NCI-H748 (cell line): Measurements from ENCODE around the gene OR5L2.
"Not testable (repeated sequence)": the region's sequence is repeated elsewhere in the genome, so short reads cannot be mapped to it uniquely, and the experiment has no call there.

Experiments
- DNase-seq: peaks from one replicate; lab custom pipeline; 2025; ENCODE audit not compliant: unreplicated experiment; lab: John Stamatoyannopoulos, UW

The OR5L2 gene

GRCh38 chr11:55826919-55827318 is at the start of gene OR5L2:
Gene OR5L2, plus strand, starts transcription at chr11:55827219. Its CDS starts 0 bp downstream, at chr11:55827219.
- no peak for DNase-seq

- DNase-seq = no peak
These were observed 35.4 kb upstream of the OR5L2 start for GRCh38 chr11:55791606-55792005.

GRCh38 chr11:55793321-55793720 is 33.7 kb upstream of the OR5L2 start:
- DNase-seq = no peak

DNA sequence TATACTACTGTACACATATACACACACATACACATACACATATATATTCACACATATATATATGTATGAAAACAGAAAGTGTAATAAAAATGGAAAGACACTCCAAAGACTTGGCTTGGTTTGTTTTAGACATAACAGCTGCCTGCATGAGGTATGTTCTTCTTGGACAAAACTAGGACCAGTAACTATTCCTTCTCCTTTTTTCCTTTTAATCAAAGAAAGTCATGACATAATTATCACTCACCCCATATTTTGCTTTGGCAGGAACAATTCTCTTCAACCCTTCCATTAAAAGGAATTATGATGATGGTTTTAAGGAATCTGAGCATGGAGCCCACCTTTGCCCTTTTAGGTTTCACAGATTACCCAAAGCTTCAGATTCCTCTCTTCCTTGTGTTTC is 31.8 kb upstream of the OR5L2 start, which contains the start of gene OR5D14:
Gene OR5D14 (plus strand): TSS at position 301 of the 400 bp plus-strand sequence. CDS start 0 bp downstream, at position 301.
- no peak for DNase-seq

- DNase-seq = no peak
These were observed 20.8 kb upstream of the OR5L2 start for GRCh38 chr11:55806248-55806647.

DNA sequence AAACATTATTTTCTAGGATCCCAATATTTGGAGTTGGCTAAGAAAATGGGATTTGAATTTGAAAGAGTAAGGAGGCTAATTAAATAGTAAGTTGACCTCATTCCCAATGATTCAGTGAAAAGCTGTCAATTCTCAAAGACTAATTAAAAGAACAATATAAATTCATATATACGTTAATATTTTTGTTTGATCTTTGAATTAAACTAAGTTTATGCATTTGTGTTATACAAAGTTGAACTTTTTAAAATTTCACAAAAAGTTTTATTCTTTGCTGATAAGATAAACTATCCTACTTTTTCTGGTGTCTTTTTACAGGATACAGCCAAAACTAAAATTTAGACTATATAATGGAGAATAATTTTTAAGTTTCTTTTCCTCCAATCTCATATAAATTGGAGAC is 16.0 kb upstream of the OR5L2 start, which contains the start of gene OR5L1:
Gene OR5L1 (plus strand): TSS at position 301 of the 400 bp plus-strand sequence. CDS start 100 bp downstream, outside the sequence.
- DNase-seq = no peak

DNA sequence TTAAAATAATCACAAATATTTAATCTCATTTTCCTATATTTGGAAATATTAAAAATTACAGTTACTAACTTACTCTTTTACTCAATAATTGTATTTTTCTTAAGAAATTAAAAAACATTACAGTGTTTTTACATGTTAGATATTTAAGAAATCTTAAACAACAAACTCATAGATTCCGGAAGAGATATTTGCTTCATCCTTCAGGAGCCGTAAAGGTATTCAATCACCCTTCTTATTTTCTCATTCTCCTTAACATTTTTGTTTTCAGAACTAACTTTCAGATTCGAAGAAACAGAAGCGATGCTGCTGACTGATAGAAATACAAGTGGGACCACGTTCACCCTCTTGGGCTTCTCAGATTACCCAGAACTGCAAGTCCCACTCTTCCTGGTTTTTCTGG is 7.7 kb upstream of the OR5L2 start, which contains the start of gene OR5D18:
Gene OR5D18 (plus strand): TSS at position 301 of the 400 bp plus-strand sequence. CDS start 0 bp downstream, at position 301.
- DNase-seq = no peak

DNA sequence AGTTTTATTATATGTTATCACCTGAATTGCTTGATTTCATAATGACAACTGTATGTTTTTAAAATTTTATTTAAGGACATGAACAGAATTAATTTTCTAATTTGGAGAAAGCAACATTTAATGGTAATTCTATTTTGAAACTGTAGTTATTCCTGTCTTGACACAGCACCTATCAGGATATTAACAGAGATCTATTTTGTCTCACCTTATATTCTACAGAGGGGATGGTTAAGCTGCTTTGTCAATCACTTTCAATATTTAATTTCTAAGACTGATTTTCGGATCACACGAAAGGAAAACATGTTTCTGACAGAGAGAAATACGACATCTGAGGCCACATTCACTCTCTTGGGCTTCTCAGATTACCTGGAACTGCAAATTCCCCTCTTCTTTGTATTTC is 11.4 kb downstream of the OR5L2 start, which contains the start of gene OR5D16:
Gene OR5D16 (plus strand): TSS at position 301 of the 400 bp plus-strand sequence. CDS start 0 bp downstream, at position 301.
- no peak for DNase-seq

DNA sequence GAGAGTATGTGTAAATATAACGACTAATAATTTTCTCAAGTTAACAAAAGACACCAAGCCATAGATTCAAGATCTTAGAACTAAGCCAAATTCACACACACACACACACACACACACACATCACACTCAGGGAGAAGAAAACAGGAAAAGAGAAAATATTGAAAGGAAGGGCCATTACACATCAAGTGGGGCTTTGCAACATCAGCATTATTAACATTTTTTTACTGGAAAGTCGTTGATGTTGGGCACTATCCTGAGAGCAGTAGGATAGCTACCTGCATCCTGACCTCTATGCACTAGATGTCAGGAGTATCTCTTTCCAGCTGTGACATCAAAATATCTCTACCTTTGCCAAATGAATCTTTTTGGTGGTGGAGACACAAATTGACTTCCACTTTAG is 20.4 kb downstream of the OR5L2 start:
- DNase-seq = no peak

DNA sequence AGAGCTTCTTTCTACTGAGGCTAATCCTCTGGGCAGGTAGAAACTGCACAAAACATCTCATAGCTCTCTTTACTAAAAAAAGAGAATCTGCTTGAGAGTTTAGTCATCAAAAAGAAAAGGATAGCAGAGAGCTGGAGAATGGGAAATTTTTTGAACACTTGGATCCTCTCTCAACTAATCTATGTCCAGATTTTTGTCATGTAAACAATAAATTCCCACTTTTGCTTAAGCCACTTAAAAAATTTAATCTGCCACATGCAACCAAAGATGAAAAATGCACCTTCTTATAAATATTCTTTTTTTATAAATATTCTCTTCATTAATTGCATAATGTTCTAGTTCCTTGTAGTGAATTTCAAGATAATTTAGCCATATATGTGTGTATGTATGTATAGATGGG is 22.0 kb downstream of the OR5L2 start:
- DNase-seq = no peak

GRCh38 chr11:55852141-55852540 is 25.1 kb downstream of the OR5L2 start:
- DNase-seq = no peak

GRCh38 chr11:55854704-55855103 is 27.7 kb downstream of the OR5L2 start:
- no peak for DNase-seq

- not testable (repeated sequence) for DNase-seq
These were observed 40.3 kb downstream of the OR5L2 start for GRCh38 chr11:55867354-55867753.

- DNase-seq = peak; percentile 36
These were observed 45.7 kb downstream of the OR5L2 start for GRCh38 chr11:55872731-55873130.

GRCh38 chr11:55873146-55873545 is 46.1 kb downstream of the OR5L2 start:
- peak; percentile 64 for DNase-seq
